GM21381 (cell line): ENCODE measurements around the gene PIBF1.
A peak's percentile ranks its signal among the peaks of the same experiment; 100 is the strongest.

Experiments
- ATAC-seq: cut with Tn5 transposase; IDR thresholded peaks from one replicate; pipeline ENCODE4 v1.9.1; 2021; ENCODE audit warnings: mild to moderate bottlenecking, moderate library complexity; ENCODE audit not compliant: unreplicated experiment

The PIBF1 gene

GRCh38 chr13:73058432-73058735 is 276.5 kb downstream of the PIBF1 start:
- peak; percentile 14 for ATAC-seq

- peak; percentile 97 for ATAC-seq
Measured at GRCh38 chr13:73058736-73059459, 277.0 kb downstream of the PIBF1 start, which contains the start of gene KLF5. Gene KLF5, plus strand, starts transcription at chr13:73059005. Its CDS starts 323 bp downstream, at chr13:73059328.

GRCh38 chr13:73059460-73060250 is 277.7 kb downstream of the PIBF1 start:
- ATAC-seq, result peak; percentile 48

GRCh38 chr13:73060251-73061160 is 278.6 kb downstream of the PIBF1 start:
- no peak for ATAC-seq

- ATAC-seq, result no peak
Measured at GRCh38 chr13:73061473-73061872, 279.5 kb downstream of the PIBF1 start.

GRCh38 chr13:73061876-73062275 is 279.9 kb downstream of the PIBF1 start:
- no peak for ATAC-seq

- ATAC-seq, result no peak
Measured at GRCh38 chr13:73062468-73062867, 280.5 kb downstream of the PIBF1 start.

GRCh38 chr13:73063166-73063565 is 281.2 kb downstream of the PIBF1 start:
- ATAC-seq, result no peak

GRCh38 chr13:73065036-73065435 is 283.1 kb downstream of the PIBF1 start:
- no peak for ATAC-seq

- ATAC-seq, result no peak
Measured at GRCh38 chr13:73065665-73066340, 283.9 kb downstream of the PIBF1 start.
